NB4 (cell line): ENCODE data around the gene C20orf204.

Experiments used
- CTCF ChIP-seq: IDR thresholded peaks from one replicate; pipeline ENCODE4 v1.5.1; 2012; ENCODE audit warnings: low read depth, low read length
- MAX ChIP-seq: IDR thresholded peaks from 2 replicates; pipeline ENCODE4 v1.6.1; 2011; ENCODE audit warnings: low read depth, low read length
- MYC ChIP-seq: IDR thresholded peaks from 2 replicates; pipeline ENCODE4 v1.6.1; 2011; ENCODE audit warnings: low read depth, low read length
- POLR2A ChIP-seq: IDR thresholded peaks from 2 replicates; pipeline ENCODE4 v1.6.1; 2011; ENCODE audit warnings: mild to moderate bottlenecking; ENCODE audit not compliant: insufficient read length; ENCODE audit errors: extremely low read depth

GRCh38 chr20:64049060-64049877 is 13.3 kb downstream of the C20orf204 start, which contains the start of gene SOX18:
- peak; percentile 90 for TF ChIP-seq POLR2A
- TF ChIP-seq CTCF = no peak
- TF ChIP-seq MAX = peak; percentile 8; the same call in 1 of the 2 replicates
- no peak for TF ChIP-seq MYC
